Stimulated activated CD4-positive, alpha-beta T cell treated with anti-CD3 and anti-CD28 coated beads, TNF-alpha, amount 100 ng/mL, for 4 hours (primary cell): ENCODE results near the gene XPR1.
"Not testable (repeated sequence)": the region's sequence is repeated elsewhere in the genome, so short reads cannot be mapped to it uniquely, and the experiment has no call there.

Source experiments
- DNase-seq, 3 experiments: peaks; one replicate each; pipeline ENCODE4 v3.0.0-alpha.2; 2020; ENCODE audit warnings: low read depth in 3 of 3

XPR1 gene

DNA sequence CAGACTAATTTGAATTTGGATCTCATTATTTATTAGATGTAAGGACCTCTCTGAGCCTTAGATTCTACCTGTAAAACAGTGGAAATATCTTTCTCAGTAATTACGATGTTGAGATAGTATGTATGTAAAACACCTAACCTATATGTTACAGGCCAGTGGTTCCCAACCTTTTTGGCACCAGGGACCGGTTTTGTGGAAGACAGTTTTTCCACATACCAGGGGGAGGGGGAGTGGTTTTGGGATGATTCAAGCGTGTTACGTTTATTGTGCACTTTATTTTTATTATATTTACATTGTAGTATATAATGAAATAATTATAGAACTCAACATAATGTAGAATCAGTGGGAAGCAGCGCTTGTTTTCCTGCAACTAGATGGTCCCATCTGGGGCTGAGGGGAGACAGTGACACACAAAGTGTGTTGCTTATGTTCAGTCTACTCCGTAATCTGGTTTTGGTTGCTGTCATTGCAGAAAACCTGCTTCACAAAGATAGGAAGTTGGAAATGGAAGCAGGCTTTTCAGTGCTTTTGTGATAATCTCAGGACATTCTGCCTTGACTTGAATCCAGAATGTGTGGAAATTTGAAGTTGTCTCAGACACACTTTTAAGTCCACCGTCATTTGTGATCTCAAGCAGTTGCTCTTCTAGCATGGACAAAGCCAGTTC lies 12.8 kb downstream of the XPR1 start:
- DNase-seq, result no peak

DNA sequence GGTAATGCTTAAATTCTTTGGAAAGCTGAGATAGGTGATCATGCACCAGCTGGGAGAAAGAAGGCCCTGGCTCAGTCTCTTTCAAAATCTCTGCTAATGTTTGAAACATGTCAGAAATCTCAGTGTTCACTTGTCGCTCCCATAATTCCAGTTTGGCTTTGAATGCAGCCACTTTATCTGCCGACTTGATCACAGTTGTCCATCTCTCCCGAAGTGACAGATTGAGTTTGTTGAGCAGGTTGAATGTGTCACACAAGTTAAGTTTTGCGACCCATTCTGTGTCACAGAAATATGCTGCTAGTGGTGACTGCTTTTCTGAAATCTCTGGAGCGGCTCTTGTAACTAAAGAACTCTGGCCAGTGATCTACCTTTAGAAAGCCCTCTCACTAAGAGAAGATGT lies 13.4 kb downstream of the XPR1 start:
- DNase-seq, result not testable (repeated sequence)

DNA sequence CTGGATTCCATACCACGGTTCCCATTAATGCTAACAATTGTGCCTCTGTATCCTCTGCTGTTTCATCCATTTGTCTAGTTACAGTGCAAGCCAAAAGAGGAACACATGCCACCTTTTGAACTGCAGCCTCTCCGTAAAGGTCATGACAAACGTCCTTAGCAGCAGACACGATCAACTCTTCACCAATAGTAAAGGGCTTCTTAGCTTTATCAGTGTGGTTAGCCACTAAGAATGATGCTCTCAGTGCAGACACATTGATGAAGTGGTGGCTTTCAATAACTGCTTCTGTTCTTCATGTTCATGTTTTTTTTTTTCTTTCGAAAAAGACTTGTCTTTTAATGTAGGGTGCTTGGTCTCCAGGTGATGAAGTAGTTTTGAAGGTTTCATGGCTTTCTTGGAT lies 14.3 kb downstream of the XPR1 start:
- DNase-seq, result no peak

DNA sequence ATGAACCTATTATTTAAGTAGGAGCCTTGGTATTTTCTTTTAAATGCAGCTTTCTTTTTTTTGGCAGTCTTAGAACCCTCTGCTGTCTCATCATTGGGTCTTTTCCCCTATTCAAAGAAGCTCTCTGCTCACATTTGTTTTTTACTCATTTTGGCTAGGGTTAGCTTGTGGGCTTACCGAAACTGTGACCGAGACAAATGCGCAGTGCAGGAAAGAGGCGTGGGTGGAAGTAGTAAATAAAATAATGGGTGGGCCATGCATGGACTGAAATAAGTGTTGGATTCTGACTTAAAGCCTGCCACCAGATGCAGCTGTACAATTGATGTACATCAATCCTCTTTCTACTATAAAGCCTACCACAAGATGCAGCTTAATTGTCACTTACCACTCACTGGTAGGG lies 14.7 kb downstream of the XPR1 start:
- DNase-seq, result no peak

DNA sequence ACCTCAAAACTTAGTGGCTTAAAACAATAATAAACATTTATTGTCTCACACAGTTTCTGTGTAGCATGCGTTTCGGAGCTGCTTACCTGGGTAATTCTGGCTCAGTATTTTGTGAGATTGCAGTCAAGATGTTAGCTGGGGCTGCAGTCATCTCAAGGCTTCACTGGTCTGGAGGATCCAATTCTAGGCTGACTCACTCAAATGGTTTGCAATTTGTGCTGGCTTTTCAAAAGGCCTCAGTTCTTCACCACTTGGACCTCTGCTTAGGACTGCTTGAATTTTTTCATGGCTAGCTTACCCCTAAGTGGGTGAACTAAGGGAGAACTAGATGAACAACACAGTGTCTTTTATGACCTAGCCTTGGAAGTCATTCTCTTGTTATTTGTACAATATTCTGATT lies 21.0 kb downstream of the XPR1 start:
- no peak for DNase-seq

DNA sequence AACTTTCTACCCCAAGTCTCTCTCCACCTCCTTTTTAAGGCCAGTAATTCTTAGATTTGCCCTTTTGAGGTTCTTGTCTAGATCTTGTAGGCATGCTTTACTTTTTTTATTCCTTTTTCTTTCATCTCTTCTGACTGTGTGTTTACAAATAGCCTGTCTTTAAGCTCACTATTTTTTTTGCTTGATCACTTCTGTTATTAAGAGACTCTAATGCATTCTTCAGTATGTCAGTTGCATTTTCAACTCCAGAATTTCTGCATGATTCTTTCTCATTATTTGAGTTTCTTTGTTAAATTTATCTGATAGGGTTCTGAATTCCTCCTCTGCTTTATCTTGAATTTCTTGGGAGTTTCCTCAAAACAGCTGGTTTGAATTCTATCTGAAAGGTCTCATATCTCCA lies 30.9 kb downstream of the XPR1 start:
- DNase-seq, result no peak

DNA sequence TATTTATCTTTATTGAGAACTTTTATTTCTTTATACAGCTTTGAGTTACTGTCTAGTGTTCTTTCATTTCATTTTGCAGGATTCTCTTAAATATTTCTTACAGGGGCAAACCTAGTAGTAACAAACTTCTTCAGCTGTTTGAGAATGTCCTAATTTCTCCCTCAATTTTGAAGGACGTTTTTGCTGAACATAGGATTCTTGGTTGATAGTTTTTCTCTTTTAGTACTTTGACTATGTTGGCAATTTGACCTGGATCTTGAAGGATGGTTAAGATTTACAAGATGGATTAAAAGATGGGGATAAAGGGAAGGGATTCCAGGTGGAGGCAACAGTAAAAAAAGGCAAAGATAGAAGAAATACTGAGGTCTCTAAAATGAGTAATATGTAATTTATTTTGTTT lies 38.9 kb downstream of the XPR1 start:
- no peak for DNase-seq

DNA sequence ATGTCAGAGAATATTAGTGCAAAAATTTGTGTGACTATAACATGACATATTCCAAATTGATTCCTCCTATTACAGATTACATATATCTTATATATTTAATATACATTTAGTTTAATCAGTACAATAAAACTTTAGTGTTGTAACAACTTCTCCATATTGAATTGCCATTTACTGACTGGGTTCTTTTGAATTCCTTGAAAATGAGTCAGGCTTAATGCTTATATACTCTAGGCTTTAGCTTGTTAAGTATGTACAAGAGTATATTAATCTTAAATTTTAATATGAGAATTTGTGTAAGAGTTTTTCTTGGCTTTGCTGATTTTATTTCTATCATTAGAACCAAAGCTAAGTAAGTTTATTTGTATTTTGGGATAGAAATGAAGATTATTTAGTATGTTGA lies 40.3 kb downstream of the XPR1 start:
- no peak for DNase-seq

DNA sequence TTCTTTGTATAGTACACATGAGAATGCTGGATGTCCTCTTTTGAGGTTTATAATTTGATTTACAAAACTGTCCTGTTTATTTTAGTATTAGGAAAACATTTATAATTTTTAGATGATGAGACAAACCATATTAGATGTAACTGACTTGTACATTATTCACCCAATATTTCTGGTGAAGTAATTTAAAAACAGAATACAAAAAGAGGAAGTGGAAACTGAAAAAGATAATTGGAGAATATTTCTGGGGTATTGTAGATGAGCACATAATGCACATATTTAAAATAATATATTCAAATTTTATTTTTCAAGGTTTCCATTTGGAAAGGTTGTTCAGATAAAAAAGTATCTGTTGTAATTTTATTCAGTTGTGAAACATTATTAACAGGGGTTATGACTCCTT lies 40.7 kb downstream of the XPR1 start:
- no peak for DNase-seq

DNA sequence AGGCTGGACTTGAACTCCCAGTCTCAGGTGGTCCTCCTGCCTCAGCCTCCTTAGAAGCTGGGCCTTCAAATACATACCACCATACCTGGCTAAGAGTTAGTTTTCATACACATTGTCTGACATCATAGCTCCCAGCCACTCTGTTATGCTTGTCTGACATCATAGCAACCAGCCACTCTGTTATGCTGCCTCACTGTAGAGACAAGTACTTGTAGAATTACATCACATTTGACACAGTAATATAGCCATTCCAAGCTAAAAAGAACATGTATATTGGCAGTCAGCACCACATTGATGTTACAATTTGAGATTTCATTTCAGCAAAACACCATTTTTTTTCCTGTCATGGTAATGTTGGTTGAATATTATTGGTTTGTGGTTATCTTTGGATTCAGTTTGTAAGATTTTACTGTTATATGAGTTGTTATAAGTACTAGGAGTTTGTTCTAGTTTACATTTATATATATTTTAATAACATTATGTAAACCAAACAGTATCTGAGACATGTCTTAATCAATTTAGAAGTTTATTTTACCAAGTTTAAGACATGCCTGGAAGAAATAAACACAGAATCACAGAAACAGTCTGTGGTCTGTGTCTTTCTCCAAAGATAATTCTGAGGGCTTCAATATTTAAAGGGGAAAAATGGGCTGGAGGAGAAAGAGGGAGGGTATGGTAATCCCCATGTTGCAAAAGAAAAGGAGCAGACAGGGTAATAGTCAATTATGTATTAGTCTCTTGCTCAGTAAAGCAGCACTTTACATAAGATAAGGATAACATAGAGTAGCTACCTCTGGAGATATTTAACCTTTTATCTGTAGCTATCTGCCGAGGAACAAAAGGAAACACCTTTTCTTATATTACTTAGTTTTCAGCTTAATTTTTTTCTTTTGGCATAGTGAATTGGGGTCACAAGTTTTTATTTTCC lies 43.0 kb downstream of the XPR1 start:
- DNase-seq, result no peak

DNA sequence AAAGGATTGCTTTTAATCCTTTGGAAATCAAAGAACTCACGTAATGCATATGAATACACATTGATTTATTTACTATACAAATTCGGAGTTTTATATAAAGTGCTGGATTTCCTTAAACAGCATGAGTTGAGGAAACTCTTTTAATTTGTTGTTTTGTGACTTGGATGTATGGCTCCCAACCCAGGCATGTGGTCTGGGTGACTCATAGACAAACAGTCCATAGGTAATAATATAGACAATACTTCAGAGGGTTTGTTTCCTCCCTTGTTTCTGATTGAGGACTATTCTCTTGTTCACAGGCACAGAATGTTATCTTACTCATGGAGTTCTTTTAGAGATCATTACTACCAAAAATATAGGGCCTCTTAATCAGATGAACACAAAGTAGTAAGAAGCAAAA lies 43.8 kb downstream of the XPR1 start:
- no peak for DNase-seq

DNA sequence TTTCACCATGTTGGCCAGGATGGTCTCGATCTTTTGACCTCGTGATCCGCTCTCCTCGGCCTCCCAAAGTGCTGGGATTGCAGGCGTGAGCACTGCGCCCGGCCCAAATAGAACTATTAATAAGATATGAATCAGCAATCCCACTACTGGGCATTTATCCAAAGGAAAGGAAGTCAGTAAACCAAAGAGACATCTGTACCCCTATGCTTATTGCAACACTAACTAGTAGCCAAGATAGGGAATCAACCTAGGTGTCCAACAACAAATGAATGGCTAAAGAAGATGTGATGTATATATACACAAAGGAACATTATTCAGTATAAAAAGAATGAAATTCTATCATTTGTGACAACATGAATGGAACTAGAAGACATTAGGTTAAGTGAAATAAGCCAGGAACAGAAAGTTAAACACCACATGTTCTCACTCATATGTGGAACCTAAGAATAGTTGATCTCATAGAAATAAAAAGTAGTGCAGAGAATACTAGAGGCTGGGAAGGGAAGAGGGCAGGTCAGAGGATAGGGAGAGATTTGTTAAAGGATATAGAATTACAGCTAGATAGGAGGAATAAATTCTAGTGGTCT lies 48.8 kb downstream of the XPR1 start:
- no peak for DNase-seq

DNA sequence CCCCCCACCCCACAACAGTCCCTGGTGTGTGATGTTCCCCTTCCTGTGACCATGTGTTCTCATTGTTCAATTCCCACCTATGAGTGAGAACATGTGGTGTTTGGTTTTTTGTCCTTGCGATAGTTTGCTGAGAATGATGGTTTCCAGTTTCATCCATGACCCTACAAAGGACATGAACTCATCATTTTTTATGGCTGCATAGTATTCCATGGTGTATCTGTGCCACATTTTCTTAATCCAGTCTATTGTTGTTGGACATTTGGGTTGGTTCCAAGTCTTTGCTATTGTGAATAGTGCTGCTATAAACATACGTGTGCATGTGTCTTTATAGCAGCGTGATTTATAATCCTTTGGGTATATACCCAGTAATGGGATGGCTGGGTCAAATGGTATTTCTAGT lies 51.3 kb downstream of the XPR1 start:
- DNase-seq, result not testable (repeated sequence)

DNA sequence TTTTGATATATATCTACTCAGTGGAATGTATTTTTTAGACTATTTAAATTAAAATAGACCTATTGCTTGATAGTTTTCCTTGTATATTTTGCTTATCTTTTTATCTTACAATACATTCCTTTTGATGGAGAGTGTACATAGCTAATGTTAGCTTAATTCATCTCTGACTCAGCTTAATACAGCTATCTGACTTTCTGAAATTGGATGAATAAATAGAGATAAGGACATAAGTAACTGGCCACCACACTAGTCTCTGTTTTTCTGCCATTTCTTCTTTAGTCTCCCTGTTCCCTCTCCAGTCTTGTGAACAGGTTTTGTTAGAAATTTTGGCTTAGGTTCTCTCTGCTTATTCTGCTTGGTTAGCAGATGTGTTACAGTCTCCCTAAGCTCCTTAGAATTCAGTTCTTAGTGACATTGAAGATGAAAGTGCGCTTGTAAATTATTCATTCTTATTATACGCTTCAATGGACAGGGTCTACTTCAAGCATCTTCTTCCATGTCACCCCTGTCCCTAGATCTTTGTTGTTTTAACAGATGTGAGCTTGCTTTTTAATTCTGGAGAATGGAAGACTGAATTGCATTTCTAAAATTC lies 59.6 kb downstream of the XPR1 start:
- DNase-seq, result no peak

DNA sequence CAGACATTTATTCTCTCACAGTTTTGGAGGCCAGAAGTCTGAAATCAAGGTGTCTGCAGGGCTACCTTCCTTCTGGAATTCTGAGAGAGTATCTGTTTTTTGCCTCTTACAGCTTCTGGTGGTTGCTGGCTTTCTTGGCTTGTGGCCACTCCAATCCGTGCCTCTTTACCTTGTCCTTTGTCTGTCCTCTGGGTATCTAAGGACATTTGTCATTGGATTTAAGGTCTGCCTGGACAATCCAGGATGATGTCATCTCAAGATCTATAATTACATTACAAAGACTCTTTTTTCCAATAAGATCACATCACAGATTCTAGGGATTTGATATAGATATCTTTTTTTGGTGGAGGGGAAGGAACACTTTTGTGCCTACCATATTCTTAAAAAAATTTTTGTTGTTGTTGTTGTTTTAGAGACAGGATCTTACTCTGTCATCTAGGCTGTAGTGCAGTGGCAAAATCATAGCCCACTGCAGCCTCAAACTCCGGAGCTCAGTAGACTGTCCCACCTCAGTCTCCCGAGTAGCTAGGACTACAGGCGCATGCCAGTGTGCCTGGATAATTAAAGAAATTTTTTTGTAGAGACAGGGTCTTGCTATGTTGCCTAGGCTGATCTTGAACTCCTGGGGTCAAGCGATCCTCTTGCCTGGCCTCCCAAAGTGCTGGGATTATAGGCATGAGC lies 61.9 kb downstream of the XPR1 start:
- no peak for DNase-seq

DNA sequence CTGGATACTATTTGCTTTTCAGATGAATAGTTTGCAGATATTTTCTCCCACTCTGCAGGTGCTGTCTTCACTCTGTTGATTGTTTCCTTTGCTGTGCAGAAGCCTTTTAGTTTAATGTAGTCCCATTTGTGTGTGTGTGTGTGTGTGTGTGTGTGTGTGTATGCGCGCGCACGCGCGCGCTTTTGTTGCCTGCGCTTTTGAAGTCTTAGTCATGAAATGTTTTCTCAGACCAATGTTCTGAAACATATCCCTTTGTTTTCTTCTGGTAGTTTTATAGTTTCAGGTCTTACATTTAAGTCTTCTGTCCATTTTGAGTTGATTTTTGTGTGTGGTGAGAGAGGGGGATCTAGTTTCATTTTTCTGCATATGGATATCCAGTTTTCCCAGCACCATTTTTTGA lies 63.5 kb downstream of the XPR1 start:
- DNase-seq, result no peak

DNA sequence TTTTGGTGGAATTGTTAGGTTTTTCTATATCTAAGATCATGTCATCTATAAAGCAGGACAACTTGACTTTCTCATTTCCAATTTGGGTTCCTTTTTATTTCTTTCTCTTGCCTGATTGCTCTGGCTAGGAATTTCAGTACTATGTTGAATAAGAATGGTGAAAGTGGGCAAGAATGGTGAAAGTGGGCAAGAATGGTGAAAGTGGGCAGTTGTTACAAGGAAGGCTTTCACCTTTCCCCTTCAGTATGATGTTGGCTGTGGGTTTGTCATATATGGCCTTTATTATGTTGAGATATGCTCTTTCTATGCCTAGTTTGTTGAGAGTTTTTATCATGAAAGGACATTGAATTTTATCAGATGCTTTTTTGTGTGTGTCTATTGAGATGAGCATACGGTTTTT lies 64.5 kb downstream of the XPR1 start:
- DNase-seq, result no peak

DNA sequence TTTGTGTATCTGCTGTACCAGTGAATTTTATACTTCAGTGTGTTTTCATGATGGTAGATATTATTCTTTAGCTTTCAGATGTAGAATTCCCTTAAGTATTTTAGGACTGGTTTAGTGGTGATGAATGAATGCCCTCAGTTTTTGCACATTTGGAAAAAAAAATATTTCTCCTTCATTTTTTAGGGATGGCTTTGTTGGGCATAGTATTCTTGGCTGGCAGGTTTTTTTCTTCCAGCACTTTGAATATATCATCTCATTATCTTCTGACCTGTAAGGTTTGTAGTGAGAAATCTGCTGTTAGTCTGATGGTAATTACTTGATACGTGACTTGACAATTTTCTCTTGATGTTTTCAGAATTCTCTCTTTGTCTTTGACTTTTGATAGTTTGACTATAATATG lies 66.8 kb downstream of the XPR1 start:
- no peak for DNase-seq

DNA sequence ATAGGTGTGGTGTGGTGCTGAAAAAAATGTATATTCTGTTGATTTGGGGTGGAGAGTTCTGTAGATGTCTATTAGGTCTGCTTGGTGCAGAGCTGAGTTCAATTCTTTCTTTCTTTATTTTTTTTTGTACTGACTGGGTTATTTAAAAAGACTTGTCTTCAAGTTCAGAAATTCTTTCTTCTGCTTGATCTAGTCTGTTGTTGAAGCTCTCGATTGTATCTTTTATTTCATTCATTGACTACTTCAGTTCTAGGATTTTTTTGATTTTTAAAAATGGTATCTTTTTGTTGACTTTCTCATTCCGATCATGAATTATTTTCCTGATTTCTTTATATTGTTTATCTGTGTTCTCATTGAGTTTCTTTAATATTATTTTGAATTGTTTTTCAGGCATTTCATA lies 70.6 kb downstream of the XPR1 start:
- DNase-seq, result not testable (repeated sequence)

DNA sequence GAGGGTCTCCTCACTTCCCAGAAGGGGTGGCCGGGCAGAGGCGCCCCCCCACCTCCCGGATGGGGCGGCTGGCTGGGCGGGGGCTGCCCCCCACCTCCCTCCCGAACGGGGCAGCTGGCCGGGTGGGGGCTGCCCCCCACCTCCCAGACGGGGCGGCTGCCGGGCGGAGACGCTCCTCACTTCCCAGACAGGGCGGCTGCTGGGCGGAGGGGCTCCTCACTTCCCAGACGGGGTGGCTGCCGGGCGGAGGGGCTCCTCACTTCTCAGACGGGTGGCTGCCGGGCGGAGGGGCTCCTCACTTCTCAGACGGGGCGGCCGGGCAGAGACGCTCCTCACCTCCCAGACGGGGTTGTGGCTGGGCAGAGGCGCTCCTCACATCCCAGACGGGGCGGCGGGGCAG lies 78.9 kb downstream of the XPR1 start:
- not testable (repeated sequence) for DNase-seq

DNA sequence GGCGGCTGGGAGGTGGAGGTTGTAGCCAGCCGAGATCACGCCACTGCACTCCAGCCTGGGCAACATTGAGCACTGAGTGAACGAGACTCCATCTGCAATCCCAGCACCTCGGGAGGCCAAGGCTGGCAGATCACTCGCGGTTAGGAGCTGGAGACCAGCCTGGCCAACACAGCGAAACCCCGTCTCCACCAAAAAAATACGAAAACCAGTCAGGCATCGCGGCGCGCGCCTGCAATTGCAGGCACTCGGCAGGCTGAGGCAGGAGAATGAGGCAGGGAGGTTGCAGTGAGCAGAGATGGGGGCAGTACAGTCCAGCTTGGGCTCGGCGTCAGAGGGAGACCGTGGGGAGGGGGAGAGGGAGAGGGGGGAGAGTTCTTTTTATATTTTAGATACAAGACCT lies 79.4 kb downstream of the XPR1 start:
- not testable (repeated sequence) for DNase-seq

DNA sequence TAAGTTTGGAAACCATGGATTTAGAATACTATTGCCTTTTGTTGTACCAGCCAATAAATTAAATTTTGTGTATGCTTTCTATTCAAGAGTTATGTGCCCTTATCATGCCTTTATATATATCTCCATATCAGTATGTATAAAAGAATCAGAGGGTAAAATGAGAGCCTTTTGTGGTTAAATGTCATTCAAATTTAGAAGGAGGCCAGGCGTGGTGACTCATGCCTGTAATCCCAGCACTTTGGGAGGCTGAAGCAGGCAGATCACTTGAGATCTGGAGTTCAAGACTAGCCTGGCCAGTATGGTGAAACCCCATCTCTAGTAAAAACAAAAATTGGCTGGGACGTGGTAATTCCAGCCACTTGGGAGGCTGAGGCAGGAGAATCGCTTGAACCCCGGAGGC lies 88.9 kb downstream of the XPR1 start:
- no peak for DNase-seq
